NCI-H82 treated with DMSO at 0.1 percent for 48 hours (cell line): ENCODE data around the gene PRKCB.

Source experiments
- DNase-seq: peaks from one replicate; lab custom pipeline; 2025; ENCODE audit not compliant: unreplicated experiment; lab: John Stamatoyannopoulos, UW

Gene PRKCB

DNA sequence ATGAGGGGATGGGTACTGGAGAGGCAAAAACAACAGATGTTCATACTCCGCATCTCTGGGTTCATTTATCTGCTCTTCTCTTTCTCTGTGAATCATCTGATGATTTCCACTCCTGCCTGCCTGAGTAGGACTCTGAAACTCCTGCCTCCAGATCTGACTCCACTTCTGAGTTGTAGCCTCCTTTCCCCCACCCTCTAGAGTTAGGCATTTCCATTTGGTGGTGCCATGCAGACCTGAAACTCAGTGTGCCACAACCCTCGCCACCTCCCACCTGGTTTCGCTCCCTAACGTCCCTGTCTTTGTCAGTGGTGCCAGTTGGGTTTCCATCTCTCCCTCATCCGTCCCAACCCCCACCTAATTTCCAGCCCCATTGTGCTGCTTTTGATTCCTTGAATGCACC is 126.2 kb downstream of the PRKCB start:
- no peak for DNase-seq

DNA sequence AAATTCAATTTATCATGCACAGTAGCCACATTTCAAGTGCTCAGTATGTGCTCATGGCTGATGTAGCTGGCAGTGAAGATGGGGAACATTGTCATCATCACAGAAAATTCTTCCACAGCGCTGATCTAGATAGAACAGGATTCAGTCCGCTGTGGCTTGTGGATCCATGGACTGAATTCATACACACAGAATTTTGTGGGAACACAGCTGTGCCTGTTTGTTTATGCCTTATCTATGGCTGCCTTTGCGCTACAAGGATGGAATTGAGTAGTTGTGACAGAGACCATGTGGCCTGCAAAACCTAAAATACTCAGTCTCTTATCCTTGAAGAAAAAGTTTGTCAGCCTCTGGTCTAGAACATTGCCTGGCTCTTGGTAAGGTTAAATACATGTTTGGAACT is 128.4 kb downstream of the PRKCB start:
- no peak for DNase-seq

DNA sequence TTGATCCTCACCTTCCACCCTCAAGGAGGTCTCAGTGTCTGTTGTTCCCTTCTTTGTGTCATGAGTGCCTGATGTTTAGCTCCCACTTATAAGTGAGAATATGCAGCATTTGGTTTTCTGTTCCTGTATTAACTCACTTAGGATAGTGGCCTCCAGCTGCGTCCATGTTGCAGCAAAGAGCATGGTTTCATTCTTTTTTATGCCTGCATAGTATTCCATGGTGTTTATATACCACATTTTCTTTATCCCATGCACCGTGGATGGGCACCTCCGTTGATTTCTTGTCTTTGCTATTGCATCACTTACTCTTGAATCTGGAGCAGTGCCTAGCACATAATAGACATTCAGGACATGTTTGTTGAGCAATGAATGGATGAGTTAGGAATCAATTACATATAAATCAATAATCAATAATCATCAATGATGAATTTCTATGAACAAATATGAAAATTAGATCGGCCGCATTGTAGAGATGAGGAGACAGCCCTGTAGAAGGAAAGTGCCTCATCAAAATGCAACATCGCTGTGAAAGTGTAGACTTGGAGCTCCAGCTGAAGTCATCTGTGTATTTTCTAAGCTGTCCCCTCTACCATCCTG is 129.5 kb downstream of the PRKCB start:
- no peak for DNase-seq

DNA sequence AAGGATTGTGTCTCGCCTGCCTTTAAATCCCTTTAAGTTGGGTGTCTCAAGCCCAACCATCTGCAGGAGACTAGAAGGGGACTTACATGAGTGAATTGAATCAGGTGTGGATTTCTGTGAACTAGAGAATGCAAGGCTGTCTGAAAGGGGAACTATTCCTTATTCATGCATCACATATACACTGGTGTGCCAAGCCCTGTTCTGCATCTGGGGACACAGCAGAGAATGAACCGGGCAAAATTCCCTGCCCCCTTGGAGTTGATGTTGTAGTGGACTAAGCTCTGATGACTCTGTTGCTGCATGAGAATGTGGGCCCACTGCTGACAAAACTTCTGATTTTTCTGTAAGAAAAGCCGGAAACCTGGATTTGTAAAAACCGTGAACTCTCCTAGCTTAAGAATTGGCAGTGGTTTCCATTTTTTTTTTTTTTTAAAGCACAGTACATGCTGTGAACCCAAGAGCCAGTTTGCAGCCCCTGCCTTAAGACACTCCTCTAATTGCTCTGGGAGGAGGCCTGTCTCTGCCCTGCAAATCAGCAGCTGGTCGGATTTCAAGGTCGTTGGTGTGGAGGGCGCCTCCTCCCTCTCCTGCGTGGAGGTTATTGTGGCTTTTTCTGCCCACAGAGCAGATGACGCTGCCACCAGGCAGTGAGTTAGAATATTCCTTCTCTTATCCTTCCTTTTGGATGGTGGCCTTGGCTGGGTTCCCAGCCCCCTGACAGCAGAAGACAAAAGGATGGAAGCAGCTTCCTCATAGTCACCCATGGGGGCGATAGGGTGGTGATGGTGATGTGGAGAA is 131.0 kb downstream of the PRKCB start:
- no peak for DNase-seq

DNA sequence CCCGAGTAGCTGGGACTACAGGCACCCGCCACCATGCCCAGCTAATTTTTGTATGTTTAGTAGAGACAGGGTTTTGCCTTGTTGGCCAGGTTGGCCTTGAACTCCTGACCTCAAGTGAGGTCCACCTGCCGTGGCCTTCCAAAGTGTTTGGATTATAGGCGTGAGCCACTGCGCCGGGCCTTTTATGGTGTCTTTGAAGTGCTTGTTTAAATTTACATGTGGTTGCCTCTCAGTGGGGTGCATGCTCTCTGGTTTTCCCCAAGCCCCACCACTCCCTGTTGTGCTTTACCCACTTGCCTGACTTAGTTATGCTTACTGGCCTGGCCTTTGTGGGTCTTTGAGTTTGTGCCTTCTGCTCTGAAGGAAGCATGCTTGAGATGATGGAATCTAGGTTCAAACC is 132.0 kb downstream of the PRKCB start:
- DNase-seq, result no peak

DNA sequence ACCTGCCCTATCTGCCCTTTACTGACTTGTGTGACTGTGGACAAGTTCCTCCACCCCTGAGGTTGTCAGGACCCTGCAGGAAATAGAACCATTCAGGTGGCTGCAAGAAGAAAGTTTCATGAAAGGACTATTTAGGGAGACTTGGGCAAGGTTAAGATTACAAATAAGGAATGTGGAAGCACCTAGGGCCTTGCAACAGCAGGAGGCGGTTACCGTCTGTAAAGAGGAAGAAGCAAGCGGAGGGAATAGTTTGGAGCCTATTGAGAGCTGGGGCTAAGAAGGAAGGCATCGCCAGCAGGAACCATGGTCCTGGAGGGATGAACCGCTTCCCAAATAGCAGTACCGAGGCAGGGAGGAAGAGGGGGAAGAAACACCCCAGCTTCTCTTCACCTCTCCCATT is 132.4 kb downstream of the PRKCB start:
- no peak for DNase-seq

DNA sequence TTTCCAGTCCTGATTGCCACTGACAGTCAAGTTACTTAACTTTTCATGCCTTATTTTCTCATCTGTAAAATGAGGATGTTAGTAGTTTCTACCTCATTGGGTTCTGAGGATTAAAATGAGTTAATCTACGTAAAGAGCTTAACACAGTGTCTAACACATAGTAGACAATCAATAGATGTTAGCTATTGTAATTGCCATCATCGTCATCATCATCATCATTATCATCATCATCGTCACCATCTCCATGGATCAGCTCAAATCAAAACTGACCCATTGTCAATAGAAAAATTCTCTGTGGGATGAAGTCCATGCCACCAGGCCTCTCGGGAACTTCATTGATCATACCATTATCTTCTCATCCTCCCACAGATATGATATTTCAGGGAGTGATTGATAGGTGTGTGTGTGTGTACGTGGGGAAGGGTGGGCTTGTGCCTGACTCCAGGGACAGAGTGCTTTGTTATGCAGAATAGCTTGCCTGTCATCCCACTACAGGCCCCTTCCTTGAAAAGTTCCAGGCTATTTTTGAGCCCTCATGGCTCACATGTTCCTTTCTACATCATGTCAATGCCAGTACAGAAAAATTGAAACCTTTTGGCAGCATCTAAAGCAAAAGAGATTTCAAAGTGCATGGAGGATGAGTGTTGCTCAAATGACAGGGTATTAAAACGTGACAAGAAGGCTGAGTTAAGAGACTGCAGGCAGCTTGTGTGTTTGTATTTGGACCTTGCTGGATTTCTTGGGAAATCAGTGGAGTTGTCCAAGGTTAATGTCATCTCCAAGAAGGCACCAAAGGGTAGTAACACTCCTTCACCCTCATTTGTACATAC is 133.9 kb downstream of the PRKCB start:
- DNase-seq, result no peak

DNA sequence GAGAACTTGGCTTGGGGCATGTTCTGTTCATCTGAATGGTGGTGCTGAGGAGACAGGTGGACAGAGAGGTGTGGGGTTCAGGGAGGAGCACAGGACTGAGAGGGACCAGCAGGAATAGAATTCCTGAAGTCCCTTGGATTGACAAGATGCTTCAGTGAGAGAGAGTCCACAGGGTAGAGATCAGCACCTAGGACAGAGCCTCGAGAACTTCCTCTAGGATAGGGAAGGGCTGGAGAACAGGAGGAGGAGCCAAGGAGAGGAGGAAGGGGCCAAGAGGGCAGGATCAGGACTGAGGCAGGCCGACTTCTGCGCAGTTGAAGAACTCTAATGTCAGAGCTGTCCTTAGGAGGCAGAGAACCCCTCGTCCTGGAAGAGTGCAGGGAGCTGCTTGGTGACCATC is 138.4 kb downstream of the PRKCB start:
- DNase-seq, result no peak

DNA sequence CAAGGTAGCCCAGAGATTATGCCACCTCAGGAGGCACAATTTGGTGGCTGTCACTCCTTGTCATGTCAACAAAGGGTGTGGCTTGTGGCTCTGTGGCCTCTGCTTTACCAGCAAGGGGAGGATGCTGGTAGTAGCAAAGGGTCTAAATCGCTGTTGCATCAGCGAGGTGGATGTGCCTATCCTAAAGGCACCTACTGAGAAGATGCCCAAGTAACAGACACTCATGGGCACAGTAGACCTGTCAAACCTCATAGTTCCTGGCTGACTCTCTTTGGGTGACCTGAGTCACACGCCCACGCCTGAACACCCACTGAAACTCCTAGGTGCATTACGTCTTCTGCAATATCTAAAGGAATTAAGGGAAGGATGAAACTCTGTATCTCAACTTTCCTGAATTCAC is 139.5 kb downstream of the PRKCB start:
- DNase-seq, result no peak

DNA sequence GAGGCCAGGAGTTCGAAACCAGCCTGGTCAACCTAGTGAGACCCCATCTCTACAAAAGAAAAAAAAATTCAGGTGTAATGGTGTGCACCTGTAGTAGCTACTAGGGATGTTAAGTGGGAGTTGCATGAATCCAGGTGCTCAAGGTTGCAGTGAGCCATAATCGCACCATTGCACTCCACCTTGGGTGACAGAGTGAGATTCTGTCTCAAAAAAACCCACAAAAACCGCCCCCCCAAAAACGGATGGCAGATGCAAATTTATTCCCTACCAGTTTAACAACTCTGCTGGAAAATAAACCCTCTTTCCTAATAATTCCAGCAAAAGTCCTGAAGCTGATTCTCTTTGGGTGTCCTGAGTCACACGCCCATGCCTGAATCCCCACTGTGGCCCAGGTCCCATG is 140.3 kb downstream of the PRKCB start:
- DNase-seq, result no peak

DNA sequence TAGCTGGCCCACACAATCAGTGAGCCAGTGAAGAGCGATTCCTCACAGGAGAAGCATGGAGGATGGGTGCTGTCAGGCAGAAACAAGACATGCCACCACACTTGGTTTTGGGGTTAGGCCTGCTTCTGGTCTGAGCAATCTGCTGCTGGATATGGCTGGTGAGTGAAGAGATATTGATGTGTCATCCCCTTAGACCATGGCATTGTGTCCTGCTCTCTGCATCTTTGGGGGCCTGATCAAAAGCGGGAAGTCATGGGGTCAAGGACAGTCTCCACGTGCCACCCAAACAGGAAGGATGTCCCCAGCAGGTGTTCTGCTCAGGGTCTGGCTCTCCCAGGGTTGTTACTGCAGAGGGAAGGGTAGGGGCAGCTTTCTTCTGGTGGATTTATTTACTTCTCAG is 140.7 kb downstream of the PRKCB start:
- DNase-seq, result no peak

DNA sequence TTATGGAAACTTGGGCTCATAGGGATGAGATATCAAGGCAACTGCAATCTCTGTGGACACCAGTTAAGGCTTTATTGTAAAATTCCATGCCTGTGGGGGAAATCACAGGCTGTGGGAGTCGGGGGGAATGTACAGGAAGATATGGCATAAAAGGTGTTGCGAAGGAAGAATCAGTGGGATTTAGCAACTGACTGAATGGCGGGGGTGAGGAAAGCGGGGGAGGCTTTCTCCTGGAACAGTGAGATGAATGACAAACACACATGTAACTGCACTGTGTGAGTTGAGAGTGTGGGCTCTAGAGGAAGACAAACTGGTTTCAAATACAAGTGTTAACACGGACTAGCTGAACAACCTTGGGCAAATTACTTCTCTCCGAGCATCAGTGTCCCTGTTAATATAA is 143.7 kb downstream of the PRKCB start:
- DNase-seq, result no peak

DNA sequence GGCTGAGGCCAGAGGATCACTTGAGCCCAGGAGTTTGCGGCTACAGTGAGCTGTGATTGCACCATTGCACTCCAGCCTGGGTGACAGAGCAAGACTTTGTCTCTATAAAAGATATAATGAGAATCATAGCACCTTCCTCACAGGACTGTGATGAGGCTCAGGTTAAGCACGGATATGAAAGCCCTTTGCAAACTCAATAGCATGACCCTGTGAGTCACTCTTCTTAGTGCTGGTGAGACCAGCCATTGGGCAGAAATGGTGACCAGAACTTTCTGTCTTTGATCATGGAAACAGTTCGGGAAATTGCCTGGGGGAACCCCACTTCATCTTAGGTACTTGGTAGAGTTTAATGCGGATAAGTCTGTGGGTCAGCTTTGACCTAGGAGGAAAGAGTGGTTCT is 144.2 kb downstream of the PRKCB start:
- no peak for DNase-seq

DNA sequence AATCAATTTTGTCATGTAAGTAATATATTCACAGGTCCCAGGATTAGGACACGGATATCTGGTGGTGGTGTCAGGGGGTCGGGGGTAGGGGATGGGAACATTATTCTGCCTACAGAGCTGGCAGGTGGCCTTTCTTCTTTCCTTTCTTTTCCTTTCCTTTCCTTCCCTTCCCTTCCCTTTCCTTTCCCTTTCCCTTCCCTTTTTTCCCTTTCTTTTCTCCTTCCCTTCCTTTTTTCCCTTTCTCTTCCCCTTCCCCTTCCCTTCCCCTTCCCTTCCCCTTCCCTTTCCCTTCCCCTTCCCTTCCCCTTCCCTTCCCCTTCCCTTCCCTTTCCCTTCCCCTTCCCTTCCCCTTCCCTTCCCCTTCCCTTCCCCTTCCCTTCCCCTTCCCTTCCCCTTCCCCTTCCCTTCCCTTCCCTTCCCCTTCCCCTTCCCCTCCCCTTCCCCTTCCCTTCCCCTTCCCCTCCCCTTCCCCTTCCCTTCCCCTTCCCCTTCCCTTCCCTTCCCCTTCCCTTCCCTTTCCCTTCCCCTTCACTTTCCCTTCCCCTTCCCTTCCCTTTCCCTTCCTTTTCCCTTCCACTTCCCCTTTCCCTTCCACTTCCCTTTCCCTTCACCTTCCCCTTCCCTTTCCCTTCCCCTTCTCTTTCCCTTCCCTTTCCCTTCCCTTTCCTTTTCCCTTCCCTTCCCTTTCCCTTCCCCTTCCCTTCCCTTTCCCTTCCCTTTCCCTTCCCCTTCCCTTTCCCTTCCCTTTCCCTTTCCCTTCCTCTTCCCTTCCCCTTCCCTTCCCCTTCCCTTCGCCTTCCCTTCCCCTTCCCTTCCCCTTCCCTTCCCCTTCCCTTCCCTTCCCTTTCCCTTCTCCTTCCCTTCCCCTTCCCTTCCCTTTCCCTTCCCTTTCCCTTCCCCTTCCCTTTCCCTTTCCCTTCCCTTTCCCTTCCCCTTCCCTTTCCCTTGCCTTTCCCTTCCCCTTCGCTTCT is 145.9 kb downstream of the PRKCB start:
- DNase-seq, result no peak

DNA sequence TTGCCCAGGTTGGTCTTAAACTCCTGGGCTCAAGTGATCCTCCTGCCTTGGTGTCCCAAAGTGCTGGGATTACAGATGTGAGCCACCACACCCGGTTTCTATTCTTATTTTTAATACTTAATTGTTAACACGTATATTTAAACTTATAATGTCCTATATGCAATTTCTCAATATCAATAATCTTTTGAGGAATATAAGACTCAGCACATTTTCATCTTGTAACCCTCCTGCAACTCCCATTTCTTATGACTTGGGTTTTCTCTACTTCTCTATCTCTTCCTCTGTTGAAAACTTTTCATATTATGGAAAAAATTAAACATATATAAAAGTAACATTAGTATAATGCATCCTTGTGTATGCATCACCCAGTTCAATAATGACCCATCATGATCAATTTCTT is 150.7 kb downstream of the PRKCB start:
- DNase-seq, result no peak

DNA sequence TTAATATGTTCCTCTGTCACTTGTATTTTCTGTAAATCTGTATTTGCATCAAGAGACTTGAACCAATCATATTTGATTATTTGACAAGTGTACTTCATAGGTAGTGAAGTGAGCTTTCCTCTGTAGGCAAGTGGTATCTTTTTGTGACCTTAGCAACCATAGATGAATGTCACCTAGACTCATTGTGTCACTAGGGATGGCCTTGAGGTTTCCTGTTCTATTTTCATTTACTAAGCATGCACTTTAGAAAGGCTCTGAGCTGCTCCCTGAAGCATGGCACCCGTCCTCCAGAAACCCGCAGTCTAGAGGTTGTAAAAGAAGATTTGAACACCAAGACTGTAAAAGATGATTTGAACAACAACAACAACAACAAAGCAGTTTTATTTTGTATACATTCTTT is 151.7 kb downstream of the PRKCB start:
- no peak for DNase-seq

DNA sequence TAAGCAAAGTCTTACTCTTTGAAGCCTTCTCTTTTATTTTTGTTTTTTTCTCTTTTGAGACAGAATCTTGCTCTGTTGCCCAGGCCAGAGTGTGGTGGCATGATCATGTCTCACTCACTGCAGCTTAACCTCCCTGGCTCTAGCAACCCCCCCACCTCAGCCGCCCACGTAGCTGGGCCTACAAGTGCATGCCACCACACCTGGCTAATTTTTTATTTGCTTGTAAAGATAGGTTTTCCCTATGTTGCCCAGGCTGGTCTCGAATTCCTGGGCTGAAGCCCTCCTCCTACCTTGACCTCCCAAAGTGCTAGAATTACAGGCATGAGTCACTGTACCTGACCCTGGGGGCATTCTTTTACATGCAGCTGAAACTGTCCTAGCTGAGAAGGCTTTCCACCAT is 154.7 kb downstream of the PRKCB start:
- DNase-seq, result no peak

DNA sequence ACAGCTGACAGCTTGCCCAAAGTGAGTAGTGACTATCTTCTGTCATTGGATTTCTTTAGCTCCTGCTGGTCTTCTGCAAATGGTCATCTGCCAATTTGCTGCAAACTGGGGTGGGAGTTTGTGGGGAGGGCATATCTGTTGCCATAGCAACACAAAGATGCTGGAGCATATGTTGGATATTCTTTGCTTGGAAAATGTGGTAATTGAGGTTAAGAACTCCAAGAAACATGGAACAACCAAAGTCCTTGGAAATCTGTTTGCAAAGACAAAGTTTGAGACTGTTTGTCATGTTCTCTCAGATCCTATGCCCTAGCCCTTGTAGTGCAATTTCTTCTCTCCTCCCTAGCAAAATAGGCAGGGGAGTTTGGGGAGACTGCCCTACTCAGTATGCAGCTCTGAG is 155.3 kb downstream of the PRKCB start:
- DNase-seq, result no peak

DNA sequence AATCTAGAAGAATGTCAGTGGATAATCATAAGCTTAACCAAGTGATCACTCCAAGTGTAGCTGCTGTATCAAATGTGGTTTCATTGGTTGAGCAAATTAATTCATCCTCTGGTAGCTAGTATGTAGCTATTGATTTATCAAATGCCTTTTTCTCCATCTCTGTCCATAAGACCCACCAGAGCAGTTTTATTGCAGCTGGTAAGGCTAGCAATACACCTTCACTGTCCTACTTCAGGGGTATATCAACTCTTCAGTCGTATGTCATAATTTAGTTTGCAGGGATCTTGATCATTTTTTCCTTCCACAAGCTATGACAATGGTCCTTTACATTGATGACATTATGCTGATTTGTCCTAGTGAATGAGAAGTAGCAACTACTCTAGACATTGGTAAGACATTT is 158.8 kb downstream of the PRKCB start:
- DNase-seq, result no peak

DNA sequence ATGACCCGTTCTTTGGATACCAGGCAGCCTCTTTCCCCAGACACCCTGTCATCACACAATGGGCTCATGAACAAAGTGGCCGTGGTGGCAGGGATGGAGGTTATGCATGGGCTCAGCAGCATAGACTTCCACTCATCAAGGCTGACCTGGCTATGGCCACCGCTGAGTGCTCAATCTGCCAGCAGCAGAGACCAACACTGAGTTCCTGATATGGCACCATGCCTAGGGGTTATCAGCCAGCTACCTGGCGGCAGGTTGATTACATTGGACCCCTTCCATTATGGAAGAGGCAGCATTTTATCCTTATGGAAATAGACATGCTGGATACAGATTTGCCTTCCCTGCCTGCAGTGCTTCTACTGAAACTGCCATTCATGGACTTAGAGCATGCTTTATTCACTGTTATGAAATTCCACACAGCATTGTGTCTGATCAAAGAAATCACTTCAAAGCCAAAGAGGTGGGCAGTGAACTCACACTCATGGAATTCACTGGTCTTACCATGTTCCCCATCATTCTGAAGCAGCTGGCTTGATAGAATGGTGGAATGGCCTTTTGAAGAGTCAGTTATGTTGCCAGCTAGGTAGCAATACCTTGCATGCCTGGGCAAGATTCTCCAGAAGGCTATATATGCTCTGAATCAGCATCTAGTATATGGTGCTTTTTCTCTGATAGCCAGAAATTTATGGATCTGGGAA is 160.6 kb downstream of the PRKCB start:
- no peak for DNase-seq
